Adipocyte (in vitro differentiated cells): Measurements from ENCODE around the gene PDHA2.
A peak's percentile ranks its signal among the peaks of the same experiment; 100 is the strongest.

Experiments
- DNase-seq: peaks from one replicate; pipeline ENCODE4 v3.0.0-alpha.2; 2015; ENCODE audit warnings: low read depth
- H3K27me3 ChIP-seq: replicated peaks from 2 replicates; pipeline ENCODE4 v1.7.0; 2013; ENCODE audit warnings: mild to moderate bottlenecking, low read length, moderate library complexity; ENCODE audit not compliant: control insufficient read depth, insufficient read depth
- H3K36me3 ChIP-seq: 2 replicates; pipeline ENCODE4 v1.7.0; 2013; ENCODE audit warnings: low read length, mild to moderate bottlenecking, moderate library complexity; ENCODE audit not compliant: control insufficient read depth, insufficient read depth, severe bottlenecking
- H3K4me1 ChIP-seq: 2 replicates; pipeline ENCODE4 v1.7.0; 2013; ENCODE audit warnings: mild to moderate bottlenecking, low read length, moderate library complexity; ENCODE audit not compliant: control insufficient read depth, insufficient read depth
- H3K4me3 ChIP-seq: 2 replicates; pipeline ENCODE4 v1.7.0; 2013; ENCODE audit warnings: mild to moderate bottlenecking, low read length, moderate library complexity
- H3K9ac ChIP-seq: 2 replicates; pipeline ENCODE4 v1.7.0; 2013; ENCODE audit warnings: mild to moderate bottlenecking, low read length, moderate library complexity
- H3K9me3 ChIP-seq: 2 replicates; pipeline ENCODE4 v1.7.0; 2013; ENCODE audit warnings: mild to moderate bottlenecking, low read length, moderate library complexity; ENCODE audit not compliant: control insufficient read depth

PDHA2 gene

GRCh38 chr4:95839891-95840290 is at the start of gene PDHA2:
PDHA2 (plus strand) TSS chr4:95840093; CDS start chr4:95840151, 58 bp downstream.
- H3K27me3 ChIP-seq, result no peaks in the 10 kb centered on the region
- no peaks in the 10 kb centered on the region for H3K36me3 ChIP-seq
- no peak within 1 kb of the TSS for H3K4me3 ChIP-seq
- no peaks in the 10 kb centered on the region for H3K4me1 ChIP-seq
- no peak within 1 kb of the TSS for H3K9ac ChIP-seq
- DNase-seq, result no peak
- no peaks in the 10 kb centered on the region for H3K9me3 ChIP-seq

GRCh38 chr4:95798003-95798402 is 41.9 kb upstream of the PDHA2 start:
- H3K4me1 ChIP-seq, result no peaks in the 10 kb centered on the region
- no peaks in the 10 kb centered on the region for H3K36me3 ChIP-seq
- H3K9me3 ChIP-seq, result no peaks in the 10 kb centered on the region
- DNase-seq, result no peak
- H3K9ac ChIP-seq, result no peak overlapping the region
- H3K27me3 ChIP-seq, result no peaks in the 10 kb centered on the region
- H3K4me3 ChIP-seq, result no peak overlapping the region

- Histone ChIP-seq H3K9ac (no peak overlapping the region), H3K27me3 (no peaks in the 10 kb centered on the region), H3K4me3 (no peak overlapping the region), H3K4me1 (no peaks in the 10 kb centered on the region), H3K36me3 (no peaks in the 10 kb centered on the region), H3K9me3 (no peaks in the 10 kb centered on the region)
- DNase-seq, result no peak
These were observed 41.2 kb upstream of the PDHA2 start for GRCh38 chr4:95798727-95799126.

GRCh38 chr4:95821867-95822266 is 18.0 kb upstream of the PDHA2 start:
- Histone ChIP-seq H3K36me3 (no peaks in the 10 kb centered on the region), H3K27me3 (no peaks in the 10 kb centered on the region), H3K9ac (no peak overlapping the region), H3K4me3 (no peak overlapping the region), H3K4me1 (no peaks in the 10 kb centered on the region), H3K9me3 (no peaks in the 10 kb centered on the region)
- DNase-seq, result peak; percentile 20

GRCh38 chr4:95825546-95825945 is 14.3 kb upstream of the PDHA2 start:
- no peaks in the 10 kb centered on the region for H3K9me3 ChIP-seq
- H3K4me1 ChIP-seq, result no peaks in the 10 kb centered on the region
- H3K4me3 ChIP-seq, result no peak overlapping the region
- no peak for DNase-seq
- H3K36me3 ChIP-seq, result no peaks in the 10 kb centered on the region
- no peaks in the 10 kb centered on the region for H3K27me3 ChIP-seq
- no peak overlapping the region for H3K9ac ChIP-seq

- Histone ChIP-seq H3K36me3 (no peaks in the 10 kb centered on the region), H3K4me3 (no peak overlapping the region), H3K9ac (no peak overlapping the region), H3K4me1 (no peaks in the 10 kb centered on the region), H3K9me3 (no peaks in the 10 kb centered on the region), H3K27me3 (no peaks in the 10 kb centered on the region)
- no peak for DNase-seq
These were observed 9.2 kb upstream of the PDHA2 start for GRCh38 chr4:95830651-95831050.

- DNase-seq, result no peak
These were observed 8.7 kb upstream of the PDHA2 start for GRCh38 chr4:95831166-95831565.

GRCh38 chr4:95833711-95834194 is 6.1 kb upstream of the PDHA2 start:
- no peaks in the 10 kb centered on the region for H3K27me3 ChIP-seq
- H3K4me1 ChIP-seq, result no peaks in the 10 kb centered on the region
- no peak overlapping the region for H3K9ac ChIP-seq
- peak; percentile 15 for DNase-seq
- no peak overlapping the region for H3K4me3 ChIP-seq
- H3K36me3 ChIP-seq, result no peaks in the 10 kb centered on the region
- no peaks in the 10 kb centered on the region for H3K9me3 ChIP-seq

More at GRCh38 chr4:95831166-95831565, 8.7 kb upstream of the PDHA2 start:
- no peaks in the 10 kb centered on the region for H3K9me3 ChIP-seq
- no peaks in the 10 kb centered on the region for H3K36me3 ChIP-seq
- no peak overlapping the region for H3K4me3 ChIP-seq
- H3K9ac ChIP-seq, result no peak overlapping the region
- no peaks in the 10 kb centered on the region for H3K4me1 ChIP-seq
- H3K27me3 ChIP-seq, result no peaks in the 10 kb centered on the region

GRCh38 chr4:95835672-95836071 is 4.2 kb upstream of the PDHA2 start:
- Histone ChIP-seq H3K9me3 (no peaks in the 10 kb centered on the region), H3K27me3 (no peaks in the 10 kb centered on the region), H3K9ac (no peak overlapping the region), H3K4me3 (no peak overlapping the region), H3K4me1 (no peaks in the 10 kb centered on the region), H3K36me3 (no peaks in the 10 kb centered on the region)
- DNase-seq, result no peak

GRCh38 chr4:95838192-95838591 is 1.7 kb upstream of the PDHA2 start:
- no peak for DNase-seq
- H3K36me3 ChIP-seq, result no peaks in the 10 kb centered on the region
- no peak overlapping the region for H3K9ac ChIP-seq
- no peaks in the 10 kb centered on the region for H3K9me3 ChIP-seq
- no peaks in the 10 kb centered on the region for H3K4me1 ChIP-seq
- no peaks in the 10 kb centered on the region for H3K27me3 ChIP-seq
- H3K4me3 ChIP-seq, result no peak overlapping the region

GRCh38 chr4:95847908-95848460 is 8.1 kb downstream of the PDHA2 start:
- H3K9me3 ChIP-seq, result no peaks in the 10 kb centered on the region
- H3K4me1 ChIP-seq, result no peaks in the 10 kb centered on the region
- DNase-seq, result no peak

GRCh38 chr4:95850161-95850560 is 10.3 kb downstream of the PDHA2 start:
- Histone ChIP-seq H3K9me3 (no peaks in the 10 kb centered on the region), H3K36me3 (no peaks in the 10 kb centered on the region), H3K4me1 (no peaks in the 10 kb centered on the region), H3K27me3 (no peaks in the 10 kb centered on the region), H3K9ac (no peak overlapping the region), H3K4me3 (no peak overlapping the region)
- no peak for DNase-seq

More at GRCh38 chr4:95847908-95848460, 8.1 kb downstream of the PDHA2 start:
- Histone ChIP-seq H3K36me3 (no peaks in the 10 kb centered on the region), H3K4me3 (no peak overlapping the region), H3K27me3 (no peaks in the 10 kb centered on the region), H3K9ac (no peak overlapping the region)
